GM12878 (cell line): ENCODE measurements around the gene MFSD11. TPM values are rescaled to one million over a fixed set of nuclear protein-coding genes. Genes with fewer than 3 reads are reported as not detected.

Experiments used
- BCL11A ChIP-seq: IDR thresholded peaks from 2 replicates; pipeline ENCODE4 v1.6.1; 2011; ENCODE audit warnings: low read depth, low read length
- BMI1 ChIP-seq: fragments of 450-650 bp; IDR thresholded peaks from 2 replicates; pipeline ENCODE4 v1.6.1; 2016; ENCODE audit warnings: mild to moderate bottlenecking, moderate library complexity, borderline replicate concordance
- CEBPB ChIP-seq, 2 experiments: fragments of 150-350 bp in 1 of 2; IDR thresholded peaks; 2 replicates each; pipeline ENCODE4 v1.6.1; 2012 to 2014; ENCODE audit warnings: low read depth in 2 of 2, low read length in 2 of 2, borderline replicate concordance in 1 of 2, inconsistent platforms in 1 of 2
- KAT2A ChIP-seq: conservative IDR thresholded peaks from 2 replicates; pipeline ENCODE4 v1.6.1; 2011; ENCODE audit warnings: low read depth, low read length; ENCODE audit not compliant: control insufficient read depth
- RB1 ChIP-seq: fragments of 450-650 bp; formaldehyde crosslinking; IDR thresholded peaks from 2 replicates; pipeline ENCODE4 v1.6.1; 2017; ENCODE audit warnings: mild to moderate bottlenecking, borderline replicate concordance
- RBBP5 ChIP-seq: fragments of 200-600 bp; sonication (generic); conservative IDR thresholded peaks from 2 replicates; pipeline ENCODE4 v1.6.1; 2016
- RELA ChIP-seq: fragments of 450-650 bp; IDR thresholded peaks from 2 replicates; pipeline ENCODE4 v1.8.0; 2014; ENCODE audit warnings: borderline replicate concordance; ENCODE audit not compliant: partially characterized antibody
- SIX5 ChIP-seq: IDR thresholded peaks from 2 replicates; pipeline ENCODE4 v1.6.1; 2011; ENCODE audit warnings: mild to moderate bottlenecking, low read depth, low read length, moderate library complexity; ENCODE audit not compliant: severe bottlenecking
- SMAD1 ChIP-seq: fragments of 450-650 bp; IDR thresholded peaks from 2 replicates; pipeline ENCODE4 v1.6.1; 2018; ENCODE audit warnings: mild to moderate bottlenecking, low read depth; ENCODE audit not compliant: partially characterized antibody
- SMAD5 ChIP-seq: IDR thresholded peaks from 2 replicates; pipeline ENCODE4 v1.6.1; 2016; ENCODE audit warnings: antibody characterized with exemption, low read depth
- SP1 ChIP-seq: IDR thresholded peaks from one replicate; pipeline ENCODE4 v1.6.1; 2011; ENCODE audit warnings: low read depth, low read length
- WRNIP1 ChIP-seq: IDR thresholded peaks from 2 replicates; pipeline ENCODE4 v1.6.1; 2011; ENCODE audit warnings: low read depth, low read length, improper control_type of control experiment, borderline replicate concordance
- ZNF207 ChIP-seq: fragments of 450-650 bp; IDR thresholded peaks from 2 replicates; pipeline ENCODE4 v1.6.1; 2014; ENCODE audit warnings: antibody characterized with exemption, mild to moderate bottlenecking, borderline replicate concordance
- ZNF622 ChIP-seq: fragments of 450-650 bp; IDR thresholded peaks from 2 replicates; pipeline ENCODE4 v1.6.1; 2017; ENCODE audit warnings: mild to moderate bottlenecking, inconsistent platforms
- polyA plus RNA-seq, 11 experiments: library from polyadenylated mRNA; depleted of rRNA in 4 of 11; unstranded in 6 of 11; stranded (reverse) in 5 of 11; fragments of >200 nt; fragmentation: Nextera tagmentation in 4 of 11; fragmentation: Illumina TruSeq in 1 of 11; extraction: Ambion mirVana in 4 of 11; extraction: Trizol in 1 of 11; gene quantifications; 1 replicate in 1 of 11; 2 replicates in 10 of 11; pipeline versions ENCODE4 v1.2.1 to v1.2.3, GENCODE V29; 2011 to 2016; ENCODE audit warnings: inconsistent platforms in 2 of 11, missing spikeins in 2 of 11, low read depth in 1 of 11
- total RNA-seq, 4 experiments: library from RNA; depleted of rRNA in 3 of 4; stranded (reverse); fragments of >200 nt in 3 of 4; fragmentation: Illumina TruSeq in 1 of 4; extraction: Trizol in 1 of 4; gene quantifications; 2 replicates each; pipeline versions ENCODE4 v1.2.1 to v1.2.3, GENCODE V29; 2013 to 2021
- TF ChIP-seq, protein P1 (sequence below): fragments of 450-650 bp; IDR thresholded peaks from 2 replicates; pipeline ENCODE4 v1.6.1; 2017; ENCODE audit warnings: low read depth, mild to moderate bottlenecking, moderate library complexity
- TF ChIP-seq, protein P2 (sequence below): fragments of 450-650 bp; IDR thresholded peaks from 2 replicates; pipeline ENCODE4 v1.6.1; 2018; ENCODE audit warnings: mild to moderate bottlenecking, low read depth, moderate library complexity; ENCODE audit not compliant: partially characterized antibody
- TF ChIP-seq, protein P3 (sequence below): IDR thresholded peaks from 2 replicates; pipeline ENCODE4 v1.6.1; 2011; ENCODE audit warnings: low read depth, mild to moderate bottlenecking, low read length, moderate library complexity, borderline replicate concordance; ENCODE audit errors: extremely low read depth
- TF ChIP-seq, protein P4 (sequence below): IDR thresholded peaks from 2 replicates; pipeline ENCODE4 v1.6.1; 2012; ENCODE audit warnings: improper control_type of control experiment, low read depth, low read length; ENCODE audit not compliant: insufficient replicate concordance

MFSD11 gene
- total and polyA plus RNA-seq, 10 of the 15 experiments (the other 5 are each of a cell fraction or from before 2014, with no cell fraction given) = 11.0 to 19.4 (median 15.5) TPM

DNA sequence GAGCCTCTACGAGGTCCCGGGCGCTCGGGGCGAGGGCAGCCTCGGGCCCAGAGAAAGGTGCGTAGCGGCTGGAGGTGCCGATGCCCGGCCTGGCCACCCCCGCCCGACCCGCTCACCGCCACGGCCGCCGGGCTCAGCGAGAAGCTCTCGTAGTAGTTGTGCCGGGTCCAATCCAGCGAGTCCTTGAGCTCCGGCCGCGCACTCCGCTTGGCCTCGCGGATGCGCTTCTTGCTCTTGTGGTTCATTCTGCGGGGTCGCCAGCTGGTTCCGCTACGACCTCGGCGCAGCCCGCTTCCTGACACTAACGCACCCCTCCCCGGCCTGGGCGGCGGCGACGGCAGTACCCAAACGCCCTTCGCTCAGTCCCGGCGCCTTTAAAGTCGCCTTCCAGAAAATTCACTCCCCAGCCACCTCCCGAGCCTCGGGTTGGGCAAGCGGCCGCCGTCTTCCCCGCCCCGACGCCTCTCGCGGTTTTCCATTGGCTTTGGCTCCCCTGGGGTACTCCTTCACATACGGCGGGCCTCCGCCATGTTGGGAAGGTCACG lies 11.6 kb upstream of the MFSD11 start, which contains the start of gene JMJD6 (continued):
- TF ChIP-seq, protein P1, sequence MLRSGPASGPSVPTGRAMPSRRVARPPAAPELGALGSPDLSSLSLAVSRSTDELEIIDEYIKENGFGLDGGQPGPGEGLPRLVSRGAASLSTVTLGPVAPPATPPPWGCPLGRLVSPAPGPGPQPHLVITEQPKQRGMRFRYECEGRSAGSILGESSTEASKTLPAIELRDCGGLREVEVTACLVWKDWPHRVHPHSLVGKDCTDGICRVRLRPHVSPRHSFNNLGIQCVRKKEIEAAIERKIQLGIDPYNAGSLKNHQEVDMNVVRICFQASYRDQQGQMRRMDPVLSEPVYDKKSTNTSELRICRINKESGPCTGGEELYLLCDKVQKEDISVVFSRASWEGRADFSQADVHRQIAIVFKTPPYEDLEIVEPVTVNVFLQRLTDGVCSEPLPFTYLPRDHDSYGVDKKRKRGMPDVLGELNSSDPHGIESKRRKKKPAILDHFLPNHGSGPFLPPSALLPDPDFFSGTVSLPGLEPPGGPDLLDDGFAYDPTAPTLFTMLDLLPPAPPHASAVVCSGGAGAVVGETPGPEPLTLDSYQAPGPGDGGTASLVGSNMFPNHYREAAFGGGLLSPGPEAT = no peak
- TF ChIP-seq, protein P2, sequence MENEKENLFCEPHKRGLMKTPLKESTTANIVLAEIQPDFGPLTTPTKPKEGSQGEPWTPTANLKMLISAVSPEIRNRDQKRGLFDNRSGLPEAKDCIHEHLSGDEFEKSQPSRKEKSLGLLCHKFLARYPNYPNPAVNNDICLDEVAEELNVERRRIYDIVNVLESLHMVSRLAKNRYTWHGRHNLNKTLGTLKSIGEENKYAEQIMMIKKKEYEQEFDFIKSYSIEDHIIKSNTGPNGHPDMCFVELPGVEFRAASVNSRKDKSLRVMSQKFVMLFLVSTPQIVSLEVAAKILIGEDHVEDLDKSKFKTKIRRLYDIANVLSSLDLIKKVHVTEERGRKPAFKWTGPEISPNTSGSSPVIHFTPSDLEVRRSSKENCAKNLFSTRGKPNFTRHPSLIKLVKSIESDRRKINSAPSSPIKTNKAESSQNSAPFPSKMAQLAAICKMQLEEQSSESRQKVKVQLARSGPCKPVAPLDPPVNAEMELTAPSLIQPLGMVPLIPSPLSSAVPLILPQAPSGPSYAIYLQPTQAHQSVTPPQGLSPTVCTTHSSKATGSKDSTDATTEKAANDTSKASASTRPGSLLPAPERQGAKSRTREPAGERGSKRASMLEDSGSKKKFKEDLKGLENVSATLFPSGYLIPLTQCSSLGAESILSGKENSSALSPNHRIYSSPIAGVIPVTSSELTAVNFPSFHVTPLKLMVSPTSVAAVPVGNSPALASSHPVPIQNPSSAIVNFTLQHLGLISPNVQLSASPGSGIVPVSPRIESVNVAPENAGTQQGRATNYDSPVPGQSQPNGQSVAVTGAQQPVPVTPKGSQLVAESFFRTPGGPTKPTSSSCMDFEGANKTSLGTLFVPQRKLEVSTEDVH = no peak
- no peak for TF ChIP-seq ZNF622
- TF ChIP-seq KAT2A = no peak
- TF ChIP-seq BCL11A = no peak
- TF ChIP-seq SIX5 = peak; percentile 69
- TF ChIP-seq BMI1 = no peak
- no peak for TF ChIP-seq SMAD5
- peak; percentile 89 for TF ChIP-seq SP1
- TF ChIP-seq CEBPB (IDR thresholded peaks at IDR 0.05; ENCODE audit: borderline replicate concordance in 1 of 2, low read depth in 2 of 2, low read length in 2 of 2) = no peak
- TF ChIP-seq, protein P3, sequence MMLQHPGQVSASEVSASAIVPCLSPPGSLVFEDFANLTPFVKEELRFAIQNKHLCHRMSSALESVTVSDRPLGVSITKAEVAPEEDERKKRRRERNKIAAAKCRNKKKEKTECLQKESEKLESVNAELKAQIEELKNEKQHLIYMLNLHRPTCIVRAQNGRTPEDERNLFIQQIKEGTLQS = no peak
- no peak for TF ChIP-seq RB1
- TF ChIP-seq WRNIP1 = no peak
- no peak for TF ChIP-seq RELA
- no peak for TF ChIP-seq RBBP5
- TF ChIP-seq SMAD1 = no peak
- TF ChIP-seq ZNF207 = peak; percentile 45; the same call in 1 of the 2 replicates
- TF ChIP-seq, protein P4, sequence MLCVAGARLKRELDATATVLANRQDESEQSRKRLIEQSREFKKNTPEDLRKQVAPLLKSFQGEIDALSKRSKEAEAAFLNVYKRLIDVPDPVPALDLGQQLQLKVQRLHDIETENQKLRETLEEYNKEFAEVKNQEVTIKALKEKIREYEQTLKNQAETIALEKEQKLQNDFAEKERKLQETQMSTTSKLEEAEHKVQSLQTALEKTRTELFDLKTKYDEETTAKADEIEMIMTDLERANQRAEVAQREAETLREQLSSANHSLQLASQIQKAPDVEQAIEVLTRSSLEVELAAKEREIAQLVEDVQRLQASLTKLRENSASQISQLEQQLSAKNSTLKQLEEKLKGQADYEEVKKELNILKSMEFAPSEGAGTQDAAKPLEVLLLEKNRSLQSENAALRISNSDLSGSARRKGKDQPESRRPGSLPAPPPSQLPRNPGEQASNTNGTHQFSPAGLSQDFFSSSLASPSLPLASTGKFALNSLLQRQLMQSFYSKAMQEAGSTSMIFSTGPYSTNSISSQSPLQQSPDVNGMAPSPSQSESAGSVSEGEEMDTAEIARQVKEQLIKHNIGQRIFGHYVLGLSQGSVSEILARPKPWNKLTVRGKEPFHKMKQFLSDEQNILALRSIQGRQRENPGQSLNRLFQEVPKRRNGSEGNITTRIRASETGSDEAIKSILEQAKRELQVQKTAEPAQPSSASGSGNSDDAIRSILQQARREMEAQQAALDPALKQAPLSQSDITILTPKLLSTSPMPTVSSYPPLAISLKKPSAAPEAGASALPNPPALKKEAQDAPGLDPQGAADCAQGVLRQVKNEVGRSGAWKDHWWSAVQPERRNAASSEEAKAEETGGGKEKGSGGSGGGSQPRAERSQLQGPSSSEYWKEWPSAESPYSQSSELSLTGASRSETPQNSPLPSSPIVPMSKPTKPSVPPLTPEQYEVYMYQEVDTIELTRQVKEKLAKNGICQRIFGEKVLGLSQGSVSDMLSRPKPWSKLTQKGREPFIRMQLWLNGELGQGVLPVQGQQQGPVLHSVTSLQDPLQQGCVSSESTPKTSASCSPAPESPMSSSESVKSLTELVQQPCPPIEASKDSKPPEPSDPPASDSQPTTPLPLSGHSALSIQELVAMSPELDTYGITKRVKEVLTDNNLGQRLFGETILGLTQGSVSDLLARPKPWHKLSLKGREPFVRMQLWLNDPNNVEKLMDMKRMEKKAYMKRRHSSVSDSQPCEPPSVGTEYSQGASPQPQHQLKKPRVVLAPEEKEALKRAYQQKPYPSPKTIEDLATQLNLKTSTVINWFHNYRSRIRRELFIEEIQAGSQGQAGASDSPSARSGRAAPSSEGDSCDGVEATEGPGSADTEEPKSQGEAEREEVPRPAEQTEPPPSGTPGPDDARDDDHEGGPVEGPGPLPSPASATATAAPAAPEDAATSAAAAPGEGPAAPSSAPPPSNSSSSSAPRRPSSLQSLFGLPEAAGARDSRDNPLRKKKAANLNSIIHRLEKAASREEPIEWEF = peak; percentile 33
